HepG2 (cell line): ENCODE data around the gene CYB5A. TPM values are rescaled to one million over a fixed set of nuclear protein-coding genes. Genes with fewer than 3 reads are reported as not detected.
A peak's percentile ranks its signal among the peaks of the same experiment; 100 is the strongest.

Experiments
- AKAP8 ChIP-seq: sonication (generic); formaldehyde crosslinking; IDR thresholded peaks from 2 replicates; pipeline ENCODE4 v1.5.1; 2020; ENCODE audit warnings: mild to moderate bottlenecking, missing genetic modification reagents
- CHD4 ChIP-seq: fragments of 200-600 bp; sonication (generic); IDR thresholded peaks from 2 replicates; pipeline ENCODE4 v1.7.0; 2017; ENCODE audit warnings: mild to moderate bottlenecking, low read length, borderline replicate concordance
- FOXP4 ChIP-seq: sonication (generic); formaldehyde crosslinking; IDR thresholded peaks from 2 replicates; pipeline ENCODE4 v1.4.0; 2020; ENCODE audit warnings: missing genetic modification reagents
- HDAC2 ChIP-seq: sonication (generic); formaldehyde crosslinking; IDR thresholded peaks from 2 replicates; pipeline ENCODE4 v1.4.0; 2020; ENCODE audit warnings: missing genetic modification reagents
- IKZF1 ChIP-seq: fragments of 450-650 bp; IDR thresholded peaks from 2 replicates; pipeline ENCODE4 v1.7.1; 2016
- KMT2A ChIP-seq: sonication (generic); formaldehyde crosslinking; IDR thresholded peaks from 2 replicates; pipeline ENCODE4 v1.4.0; 2020; ENCODE audit warnings: missing genetic modification reagents
- MIER3 ChIP-seq: IDR thresholded peaks from 2 replicates; pipeline ENCODE4 v1.6.1; 2016; ENCODE audit warnings: missing compliant biosample characterization, borderline replicate concordance
- POLR2A ChIP-seq, 2 experiments: IDR thresholded peaks; 2 replicates each; pipeline ENCODE4 v1.6.1; 2011; ENCODE audit warnings: low read depth in 2 of 2, low read length in 2 of 2, mild to moderate bottlenecking in 1 of 2, moderate library complexity in 1 of 2; ENCODE audit not compliant: insufficient read depth in 1 of 2
- PRDM10 ChIP-seq: sonication (generic); formaldehyde crosslinking; IDR thresholded peaks from 2 replicates; pipeline ENCODE4 v1.4.0; 2020; ENCODE audit warnings: low read depth, missing genetic modification reagents
- RERE ChIP-seq: IDR thresholded peaks from 2 replicates; pipeline ENCODE4 v1.6.1; 2016; ENCODE audit warnings: low read depth, missing genetic modification reagents, missing compliant biosample characterization
- RORA ChIP-seq: sonication (generic); formaldehyde crosslinking; IDR thresholded peaks from 2 replicates; pipeline ENCODE4 v1.5.0; 2020; ENCODE audit warnings: mild to moderate bottlenecking, missing genetic modification reagents, moderate library complexity
- ZFP37 ChIP-seq: sonication (generic); formaldehyde crosslinking; IDR thresholded peaks from 2 replicates; pipeline ENCODE4 v1.4.0; 2020; ENCODE audit warnings: missing genetic modification reagents, borderline replicate concordance
- ZFP90 ChIP-seq: sonication (generic); formaldehyde crosslinking; IDR thresholded peaks from 2 replicates; pipeline ENCODE4 v1.8.0; 2022; ENCODE audit warnings: missing genetic modification reagents, mild to moderate bottlenecking, inconsistent platforms, borderline replicate concordance
- ZKSCAN1 ChIP-seq: fragments of 150-350 bp; IDR thresholded peaks from 2 replicates; pipeline ENCODE4 v1.6.1; 2014; ENCODE audit warnings: low read length
- ZNF337 ChIP-seq: sonication (generic); formaldehyde crosslinking; IDR thresholded peaks from 2 replicates; pipeline ENCODE4 v1.5.1; 2020; ENCODE audit warnings: missing genetic modification reagents, low read depth, mild to moderate bottlenecking, borderline replicate concordance
- ZNF597 ChIP-seq: sonication (generic); formaldehyde crosslinking; IDR thresholded peaks from 2 replicates; pipeline ENCODE4 v1.5.0; 2020; ENCODE audit warnings: missing genetic modification reagents
- ZNF607 ChIP-seq: sonication (generic); formaldehyde crosslinking; IDR thresholded peaks from 2 replicates; pipeline ENCODE4 v1.5.1; 2020; ENCODE audit warnings: missing genetic modification reagents, mild to moderate bottlenecking, borderline replicate concordance
- ZNF781 ChIP-seq: sonication (generic); formaldehyde crosslinking; IDR thresholded peaks from 2 replicates; pipeline ENCODE4 v1.5.1; 2020; ENCODE audit warnings: borderline replicate concordance, mild to moderate bottlenecking, missing genetic modification reagents; ENCODE audit errors: not compliant biosample characterization
- ZSCAN12 ChIP-seq: sonication (generic); formaldehyde crosslinking; IDR thresholded peaks from 2 replicates; pipeline ENCODE4 v1.9.0; 2021; ENCODE audit warnings: mild to moderate bottlenecking, missing genetic modification reagents
- polyA plus RNA-seq, 8 experiments: library from polyadenylated mRNA; depleted of rRNA in 3 of 8; stranded (reverse) in 7 of 8; unstranded in 1 of 8; fragments of >200 nt; fragmentation: Illumina TruSeq in 4 of 8; extraction: Trizol in 4 of 8; gene quantifications; 2 replicates each; pipeline versions ENCODE4 v1.2.1 to v1.2.3, GENCODE V29; 2011 to 2016; ENCODE audit warnings: low read depth in 4 of 8, missing spikeins in 1 of 8, mixed read lengths in 1 of 8; ENCODE audit not compliant: insufficient read depth in 1 of 8
- total RNA-seq, 5 experiments: library from RNA; depleted of rRNA; stranded (reverse); fragments of >200 nt; fragmentation: Illumina TruSeq; extraction: Trizol; gene quantifications; 2 replicates each; pipeline ENCODE4 v1.2.3, GENCODE V29; 2016; ENCODE audit warnings: low read depth in 1 of 5

Gene CYB5A
- total and polyA plus RNA-seq, 2 of the 13 experiments (the other 11 are each of a cell fraction or from before 2014, with no cell fraction given) = 215 to 356 TPM

GRCh38 chr18:74288730-74289129, 3.0 kb downstream of the CYB5A start (continued):
- TF ChIP-seq ZSCAN12 (no peak), ZFP90 (CRISPR knock-in tag) (no peak), HDAC2 (0 out of 2 replicates have a peak, but pooled peaks have one; percentile 24), POLR2A (IDR thresholded peaks at IDR 0.05; ENCODE audit: insufficient read depth in 1 of 2, low read depth in 2 of 2, low read length in 2 of 2) (0 out of 4 replicates have a peak, but pooled peaks of 1 of the 2 experiments have one; percentile 23), ZKSCAN1 (no peak), RORA (CRISPR knock-in tag) (no peak), ZFP37 (CRISPR knock-in tag) (no peak), IKZF1 (no peak), MIER3 (CRISPR knock-in tag) (peak; percentile 50; the same call in 1 of the 2 replicates), CHD4 (no peak), KMT2A (CRISPR knock-in tag) (peak; percentile 52; the same call in 1 of the 2 replicates), RERE (CRISPR knock-in tag) (no peak), ZNF337 (no peak), ZNF607 (CRISPR knock-in tag) (no peak), ZNF597 (CRISPR knock-in tag) (no peak), PRDM10 (CRISPR knock-in tag) (no peak), FOXP4 (0 out of 2 replicates have a peak, but pooled peaks have one; percentile 26), AKAP8 (no peak), ZNF781 (CRISPR knock-in tag) (no peak)
